GM12892 (cell line): ENCODE measurements around the gene LRCH3.

Experiments
- POLR2A ChIP-seq: IDR thresholded peaks from 2 replicates; pipeline ENCODE4 v1.6.1; 2011; ENCODE audit warnings: low read depth, low read length, control low read depth
- POLR2AphosphoS5 ChIP-seq: IDR thresholded peaks from 2 replicates; pipeline ENCODE4 v1.6.1; 2011; ENCODE audit warnings: low read depth, low read length, control low read depth
- TAF1 ChIP-seq: IDR thresholded peaks from 2 replicates; pipeline ENCODE4 v1.6.1; 2011; ENCODE audit warnings: low read depth, mild to moderate bottlenecking, control low read depth, low read length, borderline replicate concordance

GRCh38 chr3:197756704-197757103 is 34.4 kb upstream of the LRCH3 start:
- no peak for TF ChIP-seq POLR2A
- no peak for TF ChIP-seq POLR2AphosphoS5
- no peak for TF ChIP-seq TAF1
